Measurements from ENCODE around the gene WNK4. TPM values are rescaled to one million over a fixed set of nuclear protein-coding genes. Genes with fewer than 3 reads are reported as not detected.

The WNK4 gene
- total RNA-seq, 1 experiment from 2014 or later = 1.5 TPM

GRCh38 chr17:42803074-42803883 is 22.9 kb downstream of the WNK4 start:
- H3K9me3 Mint-ChIP-seq = peaks cover 6% of the 10 kb centered on the region
- H3K27ac Mint-ChIP-seq = no peak overlapping the region
- H3K4me1 Mint-ChIP-seq = no peaks in the 10 kb centered on the region
- TF ChIP-seq HMGA2 (CRISPR knock-in tag; IDR thresholded peaks at IDR 0.05) (no peak), SP1 (CRISPR knock-in tag; conservative IDR thresholded peaks at IDR 0.05) (no peak), IRF2 (CRISPR knock-in tag; IDR thresholded peaks at IDR 0.05; ENCODE audit: borderline replicate concordance, low read depth) (no peak)
- TF ChIP-seq, protein P1, sequence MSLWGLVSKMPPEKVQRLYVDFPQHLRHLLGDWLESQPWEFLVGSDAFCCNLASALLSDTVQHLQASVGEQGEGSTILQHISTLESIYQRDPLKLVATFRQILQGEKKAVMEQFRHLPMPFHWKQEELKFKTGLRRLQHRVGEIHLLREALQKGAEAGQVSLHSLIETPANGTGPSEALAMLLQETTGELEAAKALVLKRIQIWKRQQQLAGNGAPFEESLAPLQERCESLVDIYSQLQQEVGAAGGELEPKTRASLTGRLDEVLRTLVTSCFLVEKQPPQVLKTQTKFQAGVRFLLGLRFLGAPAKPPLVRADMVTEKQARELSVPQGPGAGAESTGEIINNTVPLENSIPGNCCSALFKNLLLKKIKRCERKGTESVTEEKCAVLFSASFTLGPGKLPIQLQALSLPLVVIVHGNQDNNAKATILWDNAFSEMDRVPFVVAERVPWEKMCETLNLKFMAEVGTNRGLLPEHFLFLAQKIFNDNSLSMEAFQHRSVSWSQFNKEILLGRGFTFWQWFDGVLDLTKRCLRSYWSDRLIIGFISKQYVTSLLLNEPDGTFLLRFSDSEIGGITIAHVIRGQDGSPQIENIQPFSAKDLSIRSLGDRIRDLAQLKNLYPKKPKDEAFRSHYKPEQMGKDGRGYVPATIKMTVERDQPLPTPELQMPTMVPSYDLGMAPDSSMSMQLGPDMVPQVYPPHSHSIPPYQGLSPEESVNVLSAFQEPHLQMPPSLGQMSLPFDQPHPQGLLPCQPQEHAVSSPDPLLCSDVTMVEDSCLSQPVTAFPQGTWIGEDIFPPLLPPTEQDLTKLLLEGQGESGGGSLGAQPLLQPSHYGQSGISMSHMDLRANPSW (CRISPR knock-in tag; conservative IDR thresholded peaks at IDR 0.05; ENCODE audit: low read depth) = no peak
- H3K27me3 Mint-ChIP-seq (ENCODE audit: low read depth) = peaks cover 29% of the 10 kb centered on the region
- ChIA-PET CTCF (interaction anchor here (1.1 to 3.0 kb wide), 4 partner anchors 17 to 226 kb away, joined by 3 to 12 read pairs (median 4); partner anchors contain the start of genes BECN1 and PSMC3IP), POLR2A (no interaction called here)
- DNase-seq (ENCODE audit: low spot score) = no peak
- peaks cover 4% of the 10 kb centered on the region for H3K36me3 Mint-ChIP-seq
- H3K4me3 Mint-ChIP-seq = no peak overlapping the region
- ATAC-seq = no peak

DNA sequence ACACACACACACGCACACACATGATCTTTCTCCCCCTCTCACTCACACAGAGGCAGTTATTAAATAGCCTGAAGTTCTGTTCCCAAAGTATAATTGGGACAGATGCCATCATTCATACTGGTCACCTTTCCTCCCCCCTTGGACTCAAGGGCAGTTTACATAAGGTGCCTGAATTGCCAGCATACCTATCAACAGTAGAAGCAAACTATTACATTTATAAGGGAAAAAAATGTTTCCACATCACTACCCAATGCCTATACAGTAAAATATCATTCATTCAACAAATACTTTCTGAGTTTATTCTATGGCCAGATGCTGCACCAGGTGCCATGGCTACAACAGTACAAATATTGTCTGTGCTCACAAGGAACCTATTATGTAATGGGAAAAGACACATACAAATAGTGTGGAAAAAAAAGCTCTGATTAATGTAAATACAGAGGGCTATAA is 24.5 kb downstream of the WNK4 start:
- Mint-ChIP-seq H3K4me3 (no peak overlapping the region), H3K27me3 (ENCODE audit: low read depth) (peaks cover 16% of the 10 kb centered on the region), H3K9me3 (no peaks in the 10 kb centered on the region), H3K36me3 (peaks cover 5% of the 10 kb centered on the region), H3K27ac (no peak overlapping the region), H3K4me1 (no peaks in the 10 kb centered on the region)
- CTCF ChIA-PET = interaction anchor here (1.8 kb wide), 1 partner anchor 19 kb away, joined by 5 read pairs; the partner anchor contains the start of gene BECN1
- POLR2A ChIA-PET = interaction anchor here (0.6 kb wide), 2 partner anchors 95 to 1321 kb away, joined by 3 to 6 read pairs; no protein-coding TSS in a partner anchor
- ATAC-seq (no peak), DNase-seq (ENCODE audit: low spot score) (no peak)
- TF ChIP-seq ZNF263 (CRISPR knock-in tag; IDR thresholded peaks at IDR 0.05; ENCODE audit: low read depth) = no peak
- TF ChIP-seq, protein P2, sequence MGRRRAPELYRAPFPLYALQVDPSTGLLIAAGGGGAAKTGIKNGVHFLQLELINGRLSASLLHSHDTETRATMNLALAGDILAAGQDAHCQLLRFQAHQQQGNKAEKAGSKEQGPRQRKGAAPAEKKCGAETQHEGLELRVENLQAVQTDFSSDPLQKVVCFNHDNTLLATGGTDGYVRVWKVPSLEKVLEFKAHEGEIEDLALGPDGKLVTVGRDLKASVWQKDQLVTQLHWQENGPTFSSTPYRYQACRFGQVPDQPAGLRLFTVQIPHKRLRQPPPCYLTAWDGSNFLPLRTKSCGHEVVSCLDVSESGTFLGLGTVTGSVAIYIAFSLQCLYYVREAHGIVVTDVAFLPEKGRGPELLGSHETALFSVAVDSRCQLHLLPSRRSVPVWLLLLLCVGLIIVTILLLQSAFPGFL (CRISPR knock-in tag; IDR thresholded peaks at IDR 0.05; ENCODE audit: borderline replicate concordance) = no peak

- Mint-ChIP-seq H3K27me3 (ENCODE audit: low read depth) (peaks cover 4% of the 10 kb centered on the region), H3K36me3 (peaks cover 13% of the 10 kb centered on the region), H3K4me1 (no peaks in the 10 kb centered on the region), H3K27ac (no peak overlapping the region), H3K9me3 (no peaks in the 10 kb centered on the region), H3K4me3 (no peak overlapping the region)
- CTCF ChIA-PET = interaction anchor here (1.5 to 1.8 kb wide), 2 partner anchors 14 to 18 kb away, joined by 3 to 5 read pairs; partner anchors contain the start of gene BECN1
- POLR2A ChIA-PET = interaction anchor here (0.7 kb wide), 1 partner anchor 29 kb away, joined by 3 read pairs; no protein-coding TSS in a partner anchor
- no peak for ATAC-seq
- DNase-seq (ENCODE audit: low spot score) = no peak
- no peak for TF ChIP-seq ZNF263 (CRISPR knock-in tag; IDR thresholded peaks at IDR 0.05; ENCODE audit: low read depth)
- TF ChIP-seq, protein P3, sequence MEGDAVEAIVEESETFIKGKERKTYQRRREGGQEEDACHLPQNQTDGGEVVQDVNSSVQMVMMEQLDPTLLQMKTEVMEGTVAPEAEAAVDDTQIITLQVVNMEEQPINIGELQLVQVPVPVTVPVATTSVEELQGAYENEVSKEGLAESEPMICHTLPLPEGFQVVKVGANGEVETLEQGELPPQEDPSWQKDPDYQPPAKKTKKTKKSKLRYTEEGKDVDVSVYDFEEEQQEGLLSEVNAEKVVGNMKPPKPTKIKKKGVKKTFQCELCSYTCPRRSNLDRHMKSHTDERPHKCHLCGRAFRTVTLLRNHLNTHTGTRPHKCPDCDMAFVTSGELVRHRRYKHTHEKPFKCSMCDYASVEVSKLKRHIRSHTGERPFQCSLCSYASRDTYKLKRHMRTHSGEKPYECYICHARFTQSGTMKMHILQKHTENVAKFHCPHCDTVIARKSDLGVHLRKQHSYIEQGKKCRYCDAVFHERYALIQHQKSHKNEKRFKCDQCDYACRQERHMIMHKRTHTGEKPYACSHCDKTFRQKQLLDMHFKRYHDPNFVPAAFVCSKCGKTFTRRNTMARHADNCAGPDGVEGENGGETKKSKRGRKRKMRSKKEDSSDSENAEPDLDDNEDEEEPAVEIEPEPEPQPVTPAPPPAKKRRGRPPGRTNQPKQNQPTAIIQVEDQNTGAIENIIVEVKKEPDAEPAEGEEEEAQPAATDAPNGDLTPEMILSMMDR (IDR thresholded peaks at IDR 0.05) = no peak
- TF ChIP-seq GRHL2 (CRISPR knock-in tag; IDR thresholded peaks at IDR 0.05; ENCODE audit: insufficient replicate concordance, severe bottlenecking) = no peak
- no peak for TF ChIP-seq ZNF138 (CRISPR knock-in tag; conservative IDR thresholded peaks at IDR 0.05)
- TF ChIP-seq, protein P4, sequence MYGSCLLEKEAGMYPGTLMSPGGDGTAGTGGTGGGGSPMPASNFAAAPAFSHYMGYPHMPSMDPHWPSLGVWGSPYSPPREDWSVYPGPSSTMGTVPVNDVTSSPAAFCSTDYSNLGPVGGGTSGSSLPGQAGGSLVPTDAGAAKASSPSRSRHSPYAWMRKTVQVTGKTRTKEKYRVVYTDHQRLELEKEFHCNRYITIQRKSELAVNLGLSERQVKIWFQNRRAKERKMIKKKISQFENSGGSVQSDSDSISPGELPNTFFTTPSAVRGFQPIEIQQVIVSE (CRISPR knock-in tag; IDR thresholded peaks at IDR 0.05; ENCODE audit: borderline replicate concordance) = no peak
- TF ChIP-seq ESRRA (CRISPR knock-in tag; IDR thresholded peaks at IDR 0.05; ENCODE audit: borderline replicate concordance) = no peak
- TF ChIP-seq ATF6 (CRISPR knock-in tag; IDR thresholded peaks at IDR 0.05) = no peak
- TF ChIP-seq, protein P5, sequence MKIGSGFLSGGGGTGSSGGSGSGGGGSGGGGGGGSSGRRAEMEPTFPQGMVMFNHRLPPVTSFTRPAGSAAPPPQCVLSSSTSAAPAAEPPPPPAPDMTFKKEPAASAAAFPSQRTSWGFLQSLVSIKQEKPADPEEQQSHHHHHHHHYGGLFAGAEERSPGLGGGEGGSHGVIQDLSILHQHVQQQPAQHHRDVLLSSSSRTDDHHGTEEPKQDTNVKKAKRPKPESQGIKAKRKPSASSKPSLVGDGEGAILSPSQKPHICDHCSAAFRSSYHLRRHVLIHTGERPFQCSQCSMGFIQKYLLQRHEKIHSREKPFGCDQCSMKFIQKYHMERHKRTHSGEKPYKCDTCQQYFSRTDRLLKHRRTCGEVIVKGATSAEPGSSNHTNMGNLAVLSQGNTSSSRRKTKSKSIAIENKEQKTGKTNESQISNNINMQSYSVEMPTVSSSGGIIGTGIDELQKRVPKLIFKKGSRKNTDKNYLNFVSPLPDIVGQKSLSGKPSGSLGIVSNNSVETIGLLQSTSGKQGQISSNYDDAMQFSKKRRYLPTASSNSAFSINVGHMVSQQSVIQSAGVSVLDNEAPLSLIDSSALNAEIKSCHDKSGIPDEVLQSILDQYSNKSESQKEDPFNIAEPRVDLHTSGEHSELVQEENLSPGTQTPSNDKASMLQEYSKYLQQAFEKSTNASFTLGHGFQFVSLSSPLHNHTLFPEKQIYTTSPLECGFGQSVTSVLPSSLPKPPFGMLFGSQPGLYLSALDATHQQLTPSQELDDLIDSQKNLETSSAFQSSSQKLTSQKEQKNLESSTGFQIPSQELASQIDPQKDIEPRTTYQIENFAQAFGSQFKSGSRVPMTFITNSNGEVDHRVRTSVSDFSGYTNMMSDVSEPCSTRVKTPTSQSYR (CRISPR knock-in tag; IDR thresholded peaks at IDR 0.05) = no peak
- TF ChIP-seq, protein P6, sequence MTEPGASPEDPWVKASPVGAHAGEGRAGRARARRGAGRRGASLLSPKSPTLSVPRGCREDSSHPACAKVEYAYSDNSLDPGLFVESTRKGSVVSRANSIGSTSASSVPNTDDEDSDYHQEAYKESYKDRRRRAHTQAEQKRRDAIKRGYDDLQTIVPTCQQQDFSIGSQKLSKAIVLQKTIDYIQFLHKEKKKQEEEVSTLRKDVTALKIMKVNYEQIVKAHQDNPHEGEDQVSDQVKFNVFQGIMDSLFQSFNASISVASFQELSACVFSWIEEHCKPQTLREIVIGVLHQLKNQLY (CRISPR knock-in tag; IDR thresholded peaks at IDR 0.05) = no peak
Observed at GRCh38 chr17:42806249-42806648, 25.8 kb downstream of the WNK4 start.
